H1 (cell line): ENCODE measurements around the gene YWHAG. TPM values are rescaled to one million over a fixed set of nuclear protein-coding genes. Genes with fewer than 3 reads are reported as not detected.

Source experiments
- polyA plus RNA-seq, 7 experiments: library from polyadenylated mRNA; depleted of rRNA in 3 of 7; stranded (reverse) in 5 of 7; unstranded in 2 of 7; fragments of >200 nt in 5 of 7; fragments of 200-250 nt in 2 of 7; gene quantifications; 1 replicate in 5 of 7; 2 replicates in 1 of 7; 4 replicates in 1 of 7; pipeline versions ENCODE4 v1.2.1 to v1.2.3, GENCODE V29; 2011 to 2013; ENCODE audit warnings: missing spikeins in 2 of 7, mixed read lengths in 2 of 7
- total RNA-seq: library from RNA; stranded (reverse); fragmentation: NEBNext Ultra II Directional; extraction: Animal tissue kit (Norgen Biotek cat#: 25700); gene quantifications from 2 replicates; pipeline ENCODE4 v1.2.1, GENCODE V29; 2021

YWHAG gene
- total and polyA plus RNA-seq, 2 of the 8 experiments (the other 6 are each of a cell fraction or from before 2014, with no cell fraction given), result 57.2 to 241 TPM

Other genes starting within 250 kb of the YWHAG start
- 16.0 and 17.4 TPM in 2 replicates for gene SRRM3, start 157.1 kb downstream of the YWHAG start, total RNA-seq
- gene SRRM3, start 157.1 kb downstream of the YWHAG start, polyA plus RNA-seq (2011; rRNA removed), result 10.4 and 18.4 TPM in 2 replicates
- 165 and 194 TPM in 2 replicates for gene HSPB1, start 56.3 kb downstream of the YWHAG start, total RNA-seq
- gene HSPB1, start 56.3 kb downstream of the YWHAG start, polyA plus RNA-seq (2011; rRNA removed), result 254 and 440 TPM in 2 replicates
- 10.8 and 11.8 TPM in 2 replicates for gene SSC4D, start 50.7 kb upstream of the YWHAG start, total RNA-seq
- gene SSC4D, start 50.7 kb upstream of the YWHAG start, polyA plus RNA-seq (2011; rRNA removed), result 27.5 and 30.8 TPM in 2 replicates
- 1.4 and 1.5 TPM in 2 replicates for gene ZP3, start 66.0 kb upstream of the YWHAG start, total RNA-seq
- 2.4 and 4.0 TPM in 2 replicates for gene ZP3, start 66.0 kb upstream of the YWHAG start, polyA plus RNA-seq (2011; rRNA removed)
- 55.6 and 59.1 TPM in 2 replicates for gene DTX2, start 102.7 kb upstream of the YWHAG start, total RNA-seq
- 37.4 and 52.3 TPM in 2 replicates for gene DTX2, start 102.7 kb upstream of the YWHAG start, polyA plus RNA-seq (2011; rRNA removed)
- gene UPK3B, start 151.6 kb upstream of the YWHAG start, total RNA-seq, result 18.4 and 20.6 TPM in 2 replicates
- 5.9 and 14.2 TPM in 2 replicates for gene UPK3B, start 151.6 kb upstream of the YWHAG start, polyA plus RNA-seq (2011; rRNA removed)
- not detected in 2 replicates for gene SPDYE16, start 184.3 kb upstream of the YWHAG start, total RNA-seq
- gene SPDYE16, start 184.3 kb upstream of the YWHAG start, polyA plus RNA-seq (2011; rRNA removed), result 0.03 TPM in 1 of 2 replicates, not detected in the other